ENCODE measurements around the gene GOLGA8B.
"Not testable (repeated sequence)": the region's sequence is repeated elsewhere in the genome, so short reads cannot be mapped to it uniquely, and the experiment has no call there.

GOLGA8B gene, protein sequence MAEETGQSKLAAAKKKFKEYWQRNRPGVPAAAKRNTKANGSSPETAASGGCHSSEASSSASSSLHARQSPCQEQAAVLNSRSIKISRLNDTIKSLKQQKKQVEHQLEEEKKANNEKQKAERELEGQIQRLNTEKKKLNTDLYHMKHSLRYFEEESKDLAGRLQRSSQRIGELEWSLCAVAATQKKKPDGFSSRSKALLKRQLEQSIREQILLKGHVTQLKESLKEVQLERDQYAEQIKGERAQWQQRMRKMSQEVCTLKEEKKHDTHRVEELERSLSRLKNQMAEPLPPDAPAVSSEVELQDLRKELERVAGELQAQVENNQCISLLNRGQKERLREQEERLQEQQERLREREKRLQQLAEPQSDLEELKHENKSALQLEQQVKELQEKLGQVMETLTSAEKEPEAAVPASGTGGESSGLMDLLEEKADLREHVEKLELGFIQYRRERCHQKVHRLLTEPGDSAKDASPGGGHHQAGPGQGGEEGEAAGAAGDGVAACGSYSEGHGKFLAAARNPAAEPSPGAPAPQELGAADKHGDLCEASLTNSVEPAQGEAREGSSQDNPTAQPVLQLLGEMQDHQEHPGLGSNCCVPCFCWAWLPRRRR
- 61.7 to 180 (median 120) reads per million in 4 experiments for total RNA-seq

DNA sequence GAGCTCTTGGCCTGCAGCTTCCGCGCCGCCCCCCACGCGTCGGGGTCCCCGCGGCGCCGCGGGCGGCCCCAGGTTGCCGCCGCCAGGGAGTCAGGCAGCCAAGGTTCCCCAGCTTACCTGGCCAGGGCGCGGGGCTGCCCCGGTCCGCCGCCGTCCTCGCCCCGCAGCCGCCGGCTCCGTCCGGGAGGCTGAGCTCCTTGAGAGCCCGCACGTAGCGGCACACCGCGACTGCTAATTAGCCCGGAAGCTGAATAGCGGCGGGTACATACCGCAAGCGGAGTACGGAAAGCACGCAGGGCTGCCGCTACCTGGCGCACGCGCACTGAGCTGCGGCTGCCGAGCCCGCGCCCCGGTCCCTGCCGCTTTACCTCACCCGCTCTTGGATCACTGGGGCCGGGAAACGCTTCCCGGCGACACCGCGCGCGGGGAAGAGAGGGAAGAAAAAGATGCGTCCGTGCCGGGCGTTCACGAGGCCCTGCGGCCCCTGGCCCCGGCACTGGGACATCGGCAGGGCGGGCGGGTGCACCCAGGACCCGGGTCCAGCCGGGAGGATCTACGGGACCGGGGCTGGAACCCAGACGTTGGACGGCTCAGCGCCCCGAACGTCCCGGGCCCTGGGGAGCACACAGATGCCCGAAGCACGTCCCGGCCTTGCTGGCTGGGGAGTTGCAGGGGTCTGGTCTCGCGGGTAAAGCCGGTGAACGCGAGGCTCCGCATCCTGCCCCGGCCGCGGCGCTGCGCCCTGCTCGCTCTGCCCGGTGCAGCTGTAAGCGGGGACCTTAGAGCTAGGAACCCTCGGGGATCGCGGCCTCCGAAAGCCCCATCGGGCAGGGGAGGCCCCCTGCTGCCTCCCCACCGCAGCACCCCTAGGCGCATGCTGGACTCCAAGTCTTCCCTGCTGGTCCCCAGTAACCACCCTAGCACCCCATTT lies at the start of gene GOLGA8B:
Gene GOLGA8B, minus strand, starts transcription at position 253 of the 931 bp plus-strand sequence. CDS start 47,739 bp downstream, outside the sequence.
- DNase-seq, result peak; percentile 64

DNA sequence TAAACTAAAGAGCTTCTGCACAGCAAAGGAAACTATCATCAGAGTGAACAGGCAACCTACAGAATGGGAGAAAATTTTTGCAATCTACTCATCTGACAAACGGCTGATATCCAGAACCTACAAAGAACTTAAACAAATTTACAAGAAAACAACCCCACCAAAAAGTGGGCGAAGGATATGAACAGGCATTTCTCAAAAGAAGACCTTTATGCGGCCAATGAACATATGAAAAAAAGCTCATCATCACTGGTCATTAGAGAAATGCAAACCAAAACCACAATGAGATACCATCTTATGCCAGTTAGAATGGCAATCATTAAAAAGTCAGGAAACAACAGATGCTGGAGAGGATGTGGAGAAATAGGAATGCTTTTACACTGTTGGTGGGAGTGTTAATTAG lies 49.7 kb upstream of the GOLGA8B start:
- not testable (repeated sequence) for DNase-seq

DNA sequence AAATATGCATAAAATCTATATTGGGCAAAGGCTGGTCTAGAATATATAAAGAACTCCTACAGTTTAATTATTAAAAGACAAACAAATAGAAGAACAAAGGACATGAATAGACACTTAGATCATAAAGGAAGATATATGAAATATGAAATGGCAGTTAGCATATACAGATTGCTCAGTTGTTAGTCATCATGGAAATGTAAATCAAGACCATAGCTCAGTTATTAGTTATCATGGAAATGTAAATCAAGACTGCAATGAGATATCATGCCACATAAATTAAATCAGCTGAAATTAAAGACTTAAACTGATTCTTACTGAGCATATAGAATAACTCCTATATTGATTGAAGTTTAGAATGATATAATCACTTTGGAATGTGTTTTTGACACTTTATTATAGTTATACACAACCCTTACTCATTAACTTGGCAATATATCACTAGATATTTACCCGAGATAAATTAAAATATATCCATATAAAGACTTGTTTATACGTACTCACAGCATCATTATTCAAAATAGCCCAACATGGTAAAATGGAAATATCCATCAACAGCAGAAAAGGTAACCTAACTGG lies 45.2 kb upstream of the GOLGA8B start:
- no peak for DNase-seq

DNA sequence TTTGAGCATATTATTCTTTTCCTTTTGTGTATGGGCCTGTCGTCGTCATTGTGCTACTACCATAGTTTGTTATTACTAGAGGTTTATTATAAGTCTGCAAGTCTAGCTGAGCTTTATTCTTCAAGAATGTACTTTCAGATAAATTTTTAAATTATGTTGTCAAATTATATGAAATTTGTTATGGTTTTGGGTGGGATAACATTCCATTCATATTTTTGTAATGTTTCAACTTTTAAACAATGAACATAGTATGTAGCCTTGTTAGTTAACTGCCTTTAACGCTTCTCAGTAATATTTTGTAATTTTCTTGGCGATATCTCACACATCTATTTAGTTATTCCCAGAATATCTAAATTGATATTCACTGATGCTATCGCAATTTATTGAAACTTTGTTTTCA lies 41.6 kb upstream of the GOLGA8B start:
- no peak for DNase-seq

DNA sequence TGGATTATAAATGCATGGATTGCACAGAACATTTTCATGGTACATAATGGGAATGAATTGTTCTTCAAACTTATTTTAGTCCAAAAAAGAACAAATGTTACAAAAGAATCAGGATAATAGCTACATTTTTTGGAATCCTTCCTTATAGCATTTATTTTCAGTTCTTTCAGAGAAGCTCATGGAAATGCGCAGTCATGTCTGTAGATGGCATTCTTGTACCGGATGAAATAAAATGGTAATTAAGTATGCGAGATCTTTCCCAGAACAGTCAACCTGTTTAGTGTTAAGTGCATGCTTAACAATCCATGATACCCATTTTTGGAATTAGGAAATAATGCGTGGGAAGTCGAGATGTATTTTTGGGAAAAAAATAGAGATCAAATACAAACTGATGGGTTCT lies 38.2 kb upstream of the GOLGA8B start:
- no peak for DNase-seq

DNA sequence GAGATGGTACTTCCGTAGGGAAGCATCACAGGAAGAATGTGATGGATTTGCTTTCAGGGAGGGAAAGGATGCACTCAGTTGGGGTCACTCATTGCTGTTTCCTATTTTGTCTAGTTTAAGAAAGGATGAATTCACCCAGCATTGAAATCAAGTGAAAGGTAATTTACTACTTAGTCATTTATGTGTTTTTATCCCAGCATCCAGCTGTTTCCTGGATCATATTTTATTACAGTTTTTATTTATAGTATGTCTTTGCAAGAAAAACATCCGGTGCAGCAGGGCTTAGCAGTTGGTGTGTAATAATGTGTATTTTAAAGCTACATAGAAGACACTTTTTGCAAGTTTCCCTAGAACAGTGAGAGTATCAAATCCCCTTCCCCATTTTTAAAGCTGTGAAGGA lies 37.4 kb upstream of the GOLGA8B start:
- no peak for DNase-seq

DNA sequence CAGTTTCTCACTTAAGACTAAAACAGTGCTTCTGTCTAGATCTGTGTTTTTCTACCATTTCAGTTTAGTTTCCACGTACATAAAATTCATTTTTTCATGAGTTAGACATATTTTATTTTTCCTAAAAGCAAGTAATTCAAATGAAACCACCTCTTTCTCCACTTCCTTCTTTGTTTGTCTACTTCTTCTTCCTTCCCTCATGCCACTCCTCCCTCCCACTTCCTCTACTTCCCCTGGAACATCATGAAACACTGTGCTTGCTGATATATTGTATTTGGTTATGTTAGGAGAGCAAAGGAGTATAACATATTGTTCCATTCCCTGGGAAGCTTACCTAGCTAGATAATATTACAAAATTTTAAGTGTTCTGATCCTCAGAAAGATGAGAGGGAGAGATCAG lies 36.7 kb upstream of the GOLGA8B start:
- DNase-seq, result no peak

DNA sequence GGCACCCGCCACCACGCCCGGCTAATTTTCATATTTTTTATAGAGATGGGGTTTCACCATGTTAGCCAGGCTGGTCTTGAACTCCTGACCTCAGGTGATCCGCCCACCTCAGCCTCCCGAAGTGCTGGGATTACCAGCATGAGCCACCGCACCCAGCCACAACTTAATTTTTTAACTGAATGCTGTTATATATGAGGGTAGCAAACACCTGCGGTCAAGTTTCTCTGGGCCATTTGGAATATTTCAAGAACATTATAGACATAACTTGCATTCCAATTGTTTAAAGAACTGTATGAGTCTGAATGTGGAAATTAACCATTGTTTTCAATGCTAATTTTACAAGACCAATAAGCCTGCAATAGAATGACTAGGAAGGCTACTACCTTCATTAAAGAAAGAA lies 35.7 kb upstream of the GOLGA8B start:
- DNase-seq, result no peak

DNA sequence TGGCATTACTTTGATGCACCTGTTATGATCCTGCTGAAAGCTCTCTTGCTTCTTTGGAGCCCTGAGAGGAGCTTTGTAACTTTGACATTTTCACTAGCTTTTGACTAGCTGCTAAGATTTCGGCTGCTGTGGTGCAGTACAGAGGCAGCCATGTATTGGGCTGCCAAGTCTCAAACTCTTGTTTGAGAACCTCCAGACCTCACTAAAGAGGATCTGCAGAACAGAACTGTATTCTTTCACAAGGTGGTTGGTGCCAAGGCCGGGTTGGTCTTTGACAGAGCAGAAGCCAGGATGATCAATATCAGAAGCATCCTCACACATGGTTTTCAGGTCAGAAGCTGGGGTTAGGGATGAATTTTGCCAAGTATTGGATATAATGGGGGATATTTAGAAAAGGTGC lies 34.6 kb upstream of the GOLGA8B start:
- no peak for DNase-seq

DNA sequence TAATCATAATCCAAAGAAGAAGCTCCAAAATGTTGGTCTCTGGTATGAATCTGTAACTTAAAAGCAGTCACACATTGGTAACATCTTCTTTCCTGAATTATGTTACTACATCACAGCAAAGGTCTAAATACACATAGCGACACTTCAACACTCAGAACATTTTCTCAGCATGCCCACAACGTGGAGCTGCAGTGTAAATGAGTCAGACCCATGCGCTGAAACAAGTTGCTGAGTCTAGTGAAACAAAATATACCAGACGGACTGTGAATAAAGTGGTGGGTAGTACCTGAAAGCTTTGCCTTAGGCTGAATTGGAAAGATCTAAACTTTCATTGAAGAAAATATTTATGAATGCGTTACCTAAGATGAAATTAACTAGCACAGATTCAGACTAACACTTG lies 33.2 kb upstream of the GOLGA8B start:
- DNase-seq, result no peak

DNA sequence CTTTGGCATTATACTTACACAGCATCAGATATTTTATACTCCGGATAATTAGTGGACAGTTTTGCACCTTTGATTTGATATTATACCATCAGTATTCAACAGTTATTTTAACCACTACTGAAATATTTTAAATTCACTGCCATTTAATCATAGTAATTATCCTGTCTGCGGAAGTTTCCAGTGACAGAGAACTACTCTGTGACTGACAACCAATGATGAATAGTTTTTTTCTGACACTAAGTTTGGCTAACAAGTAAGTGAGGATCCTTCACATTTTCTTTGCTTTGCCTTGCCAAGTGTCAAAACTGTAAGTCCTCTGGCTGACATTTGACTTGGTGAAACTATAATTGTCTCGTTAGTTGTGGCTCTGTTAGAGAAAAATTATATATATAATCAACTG lies 30.5 kb upstream of the GOLGA8B start:
- no peak for DNase-seq

DNA sequence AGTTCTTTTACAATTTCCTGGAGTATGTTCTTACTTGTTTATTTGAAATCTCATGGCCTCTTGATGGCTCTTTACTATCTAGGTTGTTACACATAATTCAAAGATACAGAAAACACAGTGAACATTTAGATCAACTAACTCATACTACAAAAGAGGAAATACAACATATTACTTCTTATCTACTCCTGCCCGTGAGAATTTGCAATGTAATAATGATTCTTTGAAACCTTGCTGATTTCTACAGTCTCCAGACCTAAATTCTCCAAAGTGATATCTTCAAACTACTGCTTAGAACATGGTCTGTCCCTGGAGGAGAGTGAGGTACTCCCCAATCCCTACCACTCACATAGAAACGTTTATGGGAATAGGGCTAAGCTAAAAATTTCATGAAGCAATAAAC lies 29.9 kb upstream of the GOLGA8B start:
- DNase-seq, result no peak

DNA sequence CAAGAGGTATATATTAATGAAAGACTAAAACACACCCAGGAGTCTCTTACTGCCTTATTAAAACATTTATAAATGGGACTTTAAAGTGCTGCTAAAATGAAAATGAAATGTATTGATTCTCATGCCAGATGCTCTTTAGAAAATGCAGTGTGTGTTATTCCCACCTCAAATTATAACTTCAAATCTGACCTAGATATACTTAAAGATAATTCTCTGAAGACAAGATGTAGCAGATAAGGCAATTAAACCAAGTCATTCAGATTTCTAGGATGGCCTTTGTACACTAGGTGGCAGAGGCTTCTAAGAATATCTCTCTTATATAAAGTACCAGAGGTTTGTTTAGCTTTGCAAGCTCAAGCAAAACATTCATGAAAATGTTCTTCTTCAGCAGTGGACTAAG lies 26.9 kb upstream of the GOLGA8B start:
- DNase-seq, result no peak

DNA sequence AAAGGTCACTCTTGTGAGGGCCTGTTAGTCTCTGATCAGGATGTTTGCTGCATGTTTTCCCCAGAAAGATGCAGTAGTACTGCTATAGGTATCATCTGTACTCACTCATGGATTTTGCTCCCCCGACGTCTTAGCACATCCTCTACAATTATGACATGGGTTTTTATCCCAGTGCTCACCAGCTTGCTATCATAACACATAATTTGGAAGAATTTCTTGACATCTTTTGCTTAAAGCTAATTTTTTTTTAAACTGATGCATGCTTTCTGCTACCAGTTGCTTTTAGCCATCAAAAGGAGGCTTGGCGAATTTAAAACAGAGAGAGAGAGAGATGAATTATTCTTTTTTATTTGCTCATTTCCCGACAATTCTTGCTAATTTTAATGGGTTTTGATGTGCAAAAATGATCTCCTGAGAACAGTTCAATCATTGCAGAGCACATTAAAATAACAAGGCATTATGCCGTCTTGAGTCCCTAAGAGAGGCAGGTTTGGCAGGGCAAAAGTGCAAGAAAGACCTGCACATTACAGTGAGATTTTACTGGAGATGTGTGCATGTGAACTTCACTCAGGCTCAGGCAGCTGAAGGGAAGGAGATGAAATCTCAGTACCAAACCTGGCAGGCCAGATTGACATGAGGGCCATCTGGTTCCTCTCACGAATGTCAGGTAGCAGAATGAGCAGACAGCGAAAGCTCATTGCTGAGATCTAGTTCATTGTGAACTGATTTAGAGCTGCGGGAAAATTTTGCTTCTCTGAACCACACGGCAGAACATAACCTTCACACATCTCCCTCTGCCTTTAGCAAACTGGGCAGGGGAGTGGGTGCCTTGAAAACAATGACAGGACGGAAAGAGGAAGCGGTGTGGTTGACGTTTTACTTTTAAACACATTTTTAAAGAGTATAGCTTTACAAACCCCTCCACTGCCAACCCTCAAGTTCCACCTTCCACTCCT lies 25.9 kb upstream of the GOLGA8B start:
- DNase-seq, result no peak

DNA sequence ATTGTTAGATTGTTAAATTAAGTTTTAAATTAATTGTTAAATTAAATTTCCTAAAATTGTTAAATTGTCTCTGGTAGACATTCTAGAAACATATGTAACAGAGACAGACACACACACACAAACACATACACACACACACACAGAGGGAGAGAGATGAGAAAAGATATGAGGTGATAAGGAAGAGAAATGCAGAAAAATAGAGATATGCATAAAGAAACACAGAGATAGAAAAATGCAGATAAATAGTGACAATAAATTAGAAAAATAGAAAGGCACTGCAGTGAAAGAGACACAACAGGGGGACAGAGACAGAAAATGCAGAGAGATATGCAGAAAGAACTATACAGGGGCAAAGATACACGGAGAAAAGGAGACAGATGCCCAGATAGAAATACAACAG lies 25.1 kb upstream of the GOLGA8B start:
- no peak for DNase-seq

DNA sequence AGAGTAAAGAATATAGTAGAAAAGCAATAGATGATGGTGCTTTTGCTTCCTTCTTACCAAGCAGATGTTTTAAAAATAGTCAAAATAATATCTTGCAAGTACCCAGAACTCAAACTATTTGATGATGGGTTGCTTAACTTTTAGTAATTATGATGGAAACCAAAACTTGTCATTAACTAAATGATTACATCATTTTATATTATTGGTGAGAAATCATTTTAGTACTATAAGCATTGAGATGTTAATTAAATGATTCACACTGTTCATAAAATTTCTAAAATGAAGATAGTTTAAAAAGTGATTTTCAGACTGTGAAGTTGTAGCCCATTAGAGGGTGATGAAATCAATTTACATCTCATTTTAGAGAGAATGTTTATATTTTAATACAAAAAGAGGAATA lies 24.4 kb upstream of the GOLGA8B start:
- DNase-seq, result no peak

DNA sequence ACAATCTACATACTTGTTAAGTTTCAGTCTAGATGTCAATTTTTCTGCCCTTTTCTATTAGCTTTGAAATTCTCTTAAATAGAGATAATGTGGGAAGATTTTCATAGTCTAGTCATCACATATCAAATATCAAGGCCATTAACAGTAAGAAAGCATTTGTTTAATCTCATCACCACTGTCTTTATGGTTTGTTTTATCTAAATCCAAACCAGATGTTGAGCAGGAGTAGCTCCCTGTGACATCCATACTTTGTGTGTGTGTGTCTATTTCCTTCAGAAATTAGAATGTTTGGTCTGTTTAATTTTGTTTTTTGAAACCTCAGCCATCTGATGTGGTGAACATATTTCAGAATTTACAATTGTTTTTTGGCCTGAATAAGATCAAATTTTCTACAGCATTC lies 23.1 kb upstream of the GOLGA8B start:
- DNase-seq, result no peak

DNA sequence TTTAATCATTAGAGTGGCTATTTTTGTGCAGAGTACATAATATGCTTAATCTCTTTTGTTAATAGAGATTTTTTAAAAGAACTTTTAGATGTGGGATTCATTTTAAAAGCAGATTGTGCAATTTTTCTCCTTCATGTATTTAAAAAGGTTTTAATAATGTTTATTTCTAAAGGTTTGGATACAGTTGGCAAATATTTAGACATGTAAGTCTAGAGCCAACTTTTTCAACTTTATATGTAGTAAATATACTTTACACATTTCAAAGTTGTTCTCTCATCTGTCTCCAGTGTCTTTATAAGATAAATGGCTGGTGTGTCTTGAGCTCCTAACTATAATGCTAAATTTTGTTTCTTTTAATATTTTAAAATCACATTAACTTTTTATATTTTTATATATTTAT lies 22.7 kb upstream of the GOLGA8B start:
- DNase-seq, result no peak

DNA sequence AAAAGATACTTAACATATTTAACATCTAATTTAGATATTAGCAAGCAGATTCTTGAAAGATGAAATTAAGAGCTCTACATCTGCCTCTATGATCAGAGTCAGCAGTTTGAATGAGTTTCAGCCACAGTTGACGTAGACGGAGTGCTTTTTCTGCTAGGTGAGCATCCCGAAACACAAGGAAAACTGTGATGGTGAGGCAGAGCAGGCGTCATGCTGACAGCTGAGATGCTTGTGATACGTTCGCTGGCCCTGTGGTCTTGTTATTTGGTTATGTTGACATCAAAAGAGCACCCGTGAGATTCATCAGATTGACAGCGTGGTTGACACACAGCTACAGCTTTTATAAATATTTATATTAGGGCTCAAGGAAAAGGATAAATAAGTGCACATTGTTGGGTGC lies 19.6 kb upstream of the GOLGA8B start:
- no peak for DNase-seq

DNA sequence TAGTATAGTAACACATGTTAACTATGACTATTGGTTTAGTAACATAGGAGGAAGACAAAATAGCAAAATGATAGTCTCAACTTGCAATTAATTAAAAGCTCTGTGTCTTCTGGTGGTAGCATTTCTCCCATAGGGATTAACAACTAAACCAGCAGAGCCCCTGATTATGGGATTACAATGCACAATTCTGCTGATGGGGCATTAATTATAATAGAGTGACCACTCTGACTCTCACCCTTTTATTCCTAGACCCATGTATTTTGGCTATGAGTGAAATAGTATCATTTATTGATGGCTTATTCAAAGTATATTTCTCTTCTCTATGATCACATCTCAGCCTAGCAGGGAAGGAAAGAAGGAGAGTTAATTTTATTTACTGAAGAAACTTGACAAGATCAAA lies 17.5 kb upstream of the GOLGA8B start:
- no peak for DNase-seq

DNA sequence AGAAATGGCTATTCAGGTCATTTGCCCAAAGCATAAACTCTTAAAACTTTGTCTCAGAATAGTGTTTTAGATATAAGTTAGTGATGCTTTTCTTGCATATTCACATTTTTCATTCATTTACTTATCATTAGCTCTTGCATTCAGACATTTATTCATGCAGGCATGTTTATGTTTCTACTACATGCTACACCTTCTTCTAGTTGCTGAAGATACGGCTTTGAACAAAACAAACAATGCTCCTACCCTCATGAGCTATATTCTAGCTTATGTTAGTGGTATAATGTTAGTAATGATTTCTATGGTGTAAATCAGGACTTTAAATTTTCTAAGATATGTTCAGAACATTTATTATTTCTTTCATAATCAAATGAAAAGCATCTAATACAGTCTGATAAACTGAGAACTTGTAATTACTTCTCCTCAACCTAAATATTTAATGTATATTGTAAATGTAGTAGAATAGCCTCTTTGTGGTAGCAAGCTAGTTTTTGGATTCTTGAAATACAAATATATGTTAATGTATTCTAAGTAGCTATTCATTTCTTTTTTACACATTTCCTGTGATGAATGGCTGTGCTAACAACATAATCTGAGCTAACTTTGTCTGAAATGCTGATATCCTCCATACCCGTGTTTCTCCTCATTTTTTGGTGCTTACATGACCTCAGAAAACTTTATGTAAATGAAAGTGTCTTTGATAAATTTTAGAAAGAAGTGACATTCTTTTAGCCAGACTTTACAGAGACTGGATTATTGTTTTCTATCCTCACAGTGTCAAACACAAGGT lies 15.5 kb upstream of the GOLGA8B start:
- DNase-seq, result no peak

Data from effector CD8-positive, alpha-beta T cell (primary cell).